Measurements from ENCODE around the gene SGK1. TPM values are rescaled to one million over a fixed set of nuclear protein-coding genes. Genes with fewer than 3 reads are reported as not detected.
"Not testable (repeated sequence)": the region's sequence is repeated elsewhere in the genome, so short reads cannot be mapped to it uniquely, and the experiment has no call there.

SGK1 gene
- total and polyA plus RNA-seq, 10 of the 15 experiments (the other 5 are each of a cell fraction or from before 2014, with no cell fraction given): 0.62 to 5.1 (median 2.9) TPM

DNA sequence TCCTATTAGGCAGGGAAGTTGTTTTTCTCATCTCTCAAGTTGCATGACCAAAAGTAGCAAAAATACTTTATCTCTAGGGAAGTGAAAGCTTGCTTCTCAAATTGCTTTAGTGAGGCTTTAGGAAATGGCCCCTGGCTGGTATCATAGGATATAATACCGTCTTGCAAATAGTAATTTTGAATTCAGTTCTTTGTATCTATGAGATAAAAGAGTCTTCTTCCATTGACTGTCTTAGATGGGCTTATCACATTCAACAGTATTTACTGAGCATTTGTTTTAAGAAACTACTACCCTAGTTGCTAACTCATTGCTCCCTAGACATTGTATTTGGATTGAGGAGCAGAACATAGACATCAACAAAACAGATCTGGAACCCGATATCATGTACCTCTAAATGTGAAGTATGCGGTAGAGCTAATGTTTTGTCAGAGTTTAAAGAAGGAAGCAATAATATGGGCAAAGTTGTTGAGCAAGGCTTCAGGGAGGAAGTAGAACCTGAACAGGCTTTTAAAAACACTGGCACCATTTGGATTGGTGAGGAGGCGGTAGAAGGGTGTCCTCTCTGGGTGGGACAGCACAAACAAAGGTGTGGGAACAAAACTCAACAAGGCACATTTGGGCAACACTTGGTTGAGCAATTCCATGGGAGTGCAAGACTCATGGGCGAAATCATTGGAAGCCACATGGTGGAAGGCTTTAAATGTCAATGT is 101.5 kb downstream of the SGK1 start:
- ATAC-seq (no peak), FAIRE-seq (no peak), DNase-seq (ENCODE audit: low read depth, low spot score) (no peak)
- Histone ChIP-seq H3K79me2 (ENCODE audit: control insufficient read depth, insufficient read depth, low read length) (no peaks in the 10 kb centered on the region), H2AFZ (ENCODE audit: control insufficient read depth, low read depth, low read length) (no peak overlapping the region), H3K36me3 (ENCODE audit: control insufficient read depth in 2 of 2, insufficient read depth in 2 of 2, low read length in 1 of 2) (no peaks in the 10 kb centered on the region), H3K4me3 (no peak overlapping the region), H3K27ac (ENCODE audit: control insufficient read depth, insufficient read depth) (no peak overlapping the region), H3K4me2 (ENCODE audit: control insufficient read depth, insufficient read depth) (no peak overlapping the region), H4K20me1 (ENCODE audit: control insufficient read depth, insufficient read depth) (no peaks in the 10 kb centered on the region), H3K4me1 (ENCODE audit: control insufficient read depth, insufficient read depth, low read length) (no peaks in the 10 kb centered on the region), H3K9ac (ENCODE audit: control insufficient read depth, insufficient read depth, low read length) (no peak overlapping the region), H3K27me3 (replicated peaks in 1 of 2; ENCODE audit: control insufficient read depth in 2 of 2, insufficient read depth in 2 of 2, low read length in 1 of 2) (no peaks in the 10 kb centered on the region), H3K9me3 (replicated peaks; ENCODE audit: control insufficient read depth, insufficient read depth, low read length) (no peaks in the 10 kb centered on the region)
- no TSS peak for BruUV-seq (replicated peaks)
- CTCF ChIA-PET: no interaction called here
- intact Hi-C loops (cut with micrococcal nuclease; ENCODE audit: unreplicated experiment): no loop called here
- SMC1A ChIA-PET (ENCODE audit: uncharacterized antibody, unreplicated experiment): no interaction called here
- in situ Hi-C loops (cut with MboI): no loop called here
- WGBS (ENCODE audit: insufficient coverage, insufficient replicate concordance, low lambda C conversion rate, missing lambda C conversion rate): 55% methylated on average over 5 of the region's 5 CpGs
- POLR2A ChIA-PET: no interaction called here
- RAD21 ChIA-PET (ENCODE audit: unreplicated experiment): interaction anchor here (0.6 kb wide), 1 partner anchor 153 kb away, joined by 3 read pairs; no protein-coding TSS in a partner anchor
- TF ChIP-seq ZNF622 (IDR thresholded peaks at IDR 0.05) (no peak), SPI1 (IDR thresholded peaks at IDR 0.05; ENCODE audit: borderline replicate concordance, insufficient read depth, low read depth, low read length) (peak; percentile 69)

- H3K36me3 ChIP-seq (ENCODE audit: control insufficient read depth in 2 of 2, insufficient read depth in 2 of 2, low read length in 1 of 2); H3K4me1 ChIP-seq (ENCODE audit: control insufficient read depth, insufficient read depth, low read length); H3K27me3 ChIP-seq (replicated peaks in 1 of 2; ENCODE audit: control insufficient read depth in 2 of 2, insufficient read depth in 2 of 2, low read length in 1 of 2); H3K9ac ChIP-seq (ENCODE audit: control insufficient read depth, insufficient read depth, low read length); H3K79me2 ChIP-seq (ENCODE audit: control insufficient read depth, insufficient read depth, low read length); intact Hi-C loops (cut with micrococcal nuclease; ENCODE audit: unreplicated experiment); H3K27ac ChIP-seq (ENCODE audit: control insufficient read depth, insufficient read depth); POLR2A ChIA-PET; H3K9me3 ChIP-seq (replicated peaks; ENCODE audit: control insufficient read depth, insufficient read depth, low read length); in situ Hi-C loops (cut with MboI); H3K4me2 ChIP-seq (ENCODE audit: control insufficient read depth, insufficient read depth); FAIRE-seq; H3K4me3 ChIP-seq; H2AFZ ChIP-seq (ENCODE audit: control insufficient read depth, low read depth, low read length); BruUV-seq (replicated peaks); DNase-seq (ENCODE audit: low read depth, low spot score); RAD21 ChIA-PET (ENCODE audit: unreplicated experiment); ATAC-seq; H4K20me1 ChIP-seq (ENCODE audit: control insufficient read depth, insufficient read depth): not testable (repeated sequence)
- ChIA-PET CTCF (interaction anchor here (0.7 kb wide), 2 partner anchors 63 to 347 kb away, joined by 3 read pairs; no protein-coding TSS in a partner anchor), SMC1A (ENCODE audit: uncharacterized antibody, unreplicated experiment) (interaction anchor here (1.1 to 2.2 kb wide), 2 partner anchors 9 to 15 kb away, joined by 3 to 5 read pairs; no protein-coding TSS in a partner anchor)
- WGBS (ENCODE audit: insufficient coverage, insufficient replicate concordance, low lambda C conversion rate, missing lambda C conversion rate): 67% methylated on average over 2 of the region's 2 CpGs
These were observed 104.5 kb downstream of the SGK1 start for GRCh38 chr6:134213410-134213809.
